Trophoblast cell (in vitro differentiated cells and primary cell): Measurements from ENCODE around the gene ABHD3.

Source experiments
- DNase-seq, 2 donors: peaks; one replicate each; pipeline ENCODE4 v3.0.0-alpha.2; 2016
- H2AFZ ChIP-seq: 2 replicates; pipeline ENCODE4 v1.6.1; 2013; ENCODE audit warnings: low read length, moderate library complexity, mild to moderate bottlenecking; ENCODE audit not compliant: insufficient read depth, poor library complexity
- H2AK5ac ChIP-seq: 2 replicates; pipeline ENCODE4 v1.6.1; 2013; ENCODE audit warnings: mild to moderate bottlenecking, low read length
- H2BK120ac ChIP-seq: 2 replicates; pipeline ENCODE4 v1.6.1; 2013; ENCODE audit warnings: low read length, mild to moderate bottlenecking, moderate library complexity; ENCODE audit not compliant: insufficient read depth, poor library complexity
- H2BK12ac ChIP-seq: 2 replicates; pipeline ENCODE4 v1.6.1; 2013; ENCODE audit warnings: mild to moderate bottlenecking, low read length, moderate library complexity
- H2BK5ac ChIP-seq: 2 replicates; pipeline ENCODE4 v1.6.1; 2013; ENCODE audit warnings: low read length, low read depth, moderate library complexity, mild to moderate bottlenecking; ENCODE audit not compliant: poor library complexity
- H3K14ac ChIP-seq: 2 replicates; pipeline ENCODE4 v1.6.1; 2013; ENCODE audit warnings: mild to moderate bottlenecking, low read length
- H3K18ac ChIP-seq: 2 replicates; pipeline ENCODE4 v1.6.1; 2013; ENCODE audit warnings: mild to moderate bottlenecking, low read length
- H3K23ac ChIP-seq: 2 replicates; pipeline ENCODE4 v1.6.1; 2013; ENCODE audit warnings: low read length
- H3K27ac ChIP-seq: 2 replicates; pipeline ENCODE4 v1.5.1; 2013; ENCODE audit warnings: low read depth, mild to moderate bottlenecking, inconsistent platforms, low read length, moderate library complexity
- H3K27me3 ChIP-seq: 2 replicates; pipeline ENCODE4 v1.6.1; 2013; ENCODE audit warnings: inconsistent platforms, mild to moderate bottlenecking, low read length, moderate library complexity; ENCODE audit not compliant: insufficient read depth
- H3K36me3 ChIP-seq, 2 experiments: 1 replicate in 1 of 2; 2 replicates in 1 of 2; pipeline ENCODE4 v1.6.1; 2013; ENCODE audit warnings: low read length in 2 of 2, mild to moderate bottlenecking in 2 of 2, moderate library complexity in 1 of 2; ENCODE audit not compliant: insufficient read depth in 2 of 2, control insufficient read depth in 1 of 2
- H3K4ac ChIP-seq: 2 replicates; pipeline ENCODE4 v1.6.1; 2013; ENCODE audit warnings: low read depth, mild to moderate bottlenecking, low read length, moderate library complexity
- H3K4me1 ChIP-seq, 2 experiments: 1 replicate in 1 of 2; 2 replicates in 1 of 2; pipeline ENCODE4 v1.6.1; 2013; ENCODE audit warnings: low read length in 2 of 2, mild to moderate bottlenecking in 2 of 2, moderate library complexity in 1 of 2; ENCODE audit not compliant: insufficient read depth in 2 of 2, control insufficient read depth in 1 of 2
- H3K4me2 ChIP-seq: 2 replicates; pipeline ENCODE4 v1.6.1; 2013; ENCODE audit warnings: inconsistent platforms, mild to moderate bottlenecking, low read length, moderate library complexity
- H3K4me3 ChIP-seq: 2 replicates; pipeline ENCODE4 v1.5.1; 2013; ENCODE audit warnings: mild to moderate bottlenecking, low read depth, low read length, inconsistent platforms
- H3K79me1 ChIP-seq: one replicate; pipeline ENCODE4 v1.6.1; 2013; ENCODE audit warnings: low read length
- H3K79me2 ChIP-seq: 2 replicates; pipeline ENCODE4 v1.6.1; 2013; ENCODE audit warnings: low read length, mild to moderate bottlenecking; ENCODE audit not compliant: control insufficient read depth, insufficient read depth, poor library complexity
- H3K9ac ChIP-seq: 2 replicates; pipeline ENCODE4 v1.6.1; 2013; ENCODE audit warnings: mild to moderate bottlenecking, low read length
- H3K9me3 ChIP-seq: 2 replicates; pipeline ENCODE4 v1.6.1; 2013; ENCODE audit warnings: low read depth, mild to moderate bottlenecking, control low read depth, inconsistent platforms, low read length; ENCODE audit not compliant: insufficient read depth
- H4K12ac ChIP-seq: 2 replicates; pipeline ENCODE4 v1.6.1; 2013; ENCODE audit warnings: low read depth, mild to moderate bottlenecking, low read length, moderate library complexity
- H4K8ac ChIP-seq: 2 replicates; pipeline ENCODE4 v1.6.1; 2013; ENCODE audit warnings: low read depth, mild to moderate bottlenecking, low read length, moderate library complexity
- H4K91ac ChIP-seq: one replicate; pipeline ENCODE4 v1.6.1; 2013; ENCODE audit warnings: low read depth, mild to moderate bottlenecking, low read length, moderate library complexity
- WGBS: extraction: QIAGEN DNeasy Blood & Tissue Kit; methylation state at CpG from one replicate; pipeline ENCODE4 v1.1.7; 2013; ENCODE audit warnings: missing lambda C conversion rate; ENCODE audit not compliant: insufficient read length, insufficient coverage; ENCODE audit errors: extremely low coverage; 5-methylcytosine and 5-hydroxymethylcytosine counted together

Gene ABHD3

DNA sequence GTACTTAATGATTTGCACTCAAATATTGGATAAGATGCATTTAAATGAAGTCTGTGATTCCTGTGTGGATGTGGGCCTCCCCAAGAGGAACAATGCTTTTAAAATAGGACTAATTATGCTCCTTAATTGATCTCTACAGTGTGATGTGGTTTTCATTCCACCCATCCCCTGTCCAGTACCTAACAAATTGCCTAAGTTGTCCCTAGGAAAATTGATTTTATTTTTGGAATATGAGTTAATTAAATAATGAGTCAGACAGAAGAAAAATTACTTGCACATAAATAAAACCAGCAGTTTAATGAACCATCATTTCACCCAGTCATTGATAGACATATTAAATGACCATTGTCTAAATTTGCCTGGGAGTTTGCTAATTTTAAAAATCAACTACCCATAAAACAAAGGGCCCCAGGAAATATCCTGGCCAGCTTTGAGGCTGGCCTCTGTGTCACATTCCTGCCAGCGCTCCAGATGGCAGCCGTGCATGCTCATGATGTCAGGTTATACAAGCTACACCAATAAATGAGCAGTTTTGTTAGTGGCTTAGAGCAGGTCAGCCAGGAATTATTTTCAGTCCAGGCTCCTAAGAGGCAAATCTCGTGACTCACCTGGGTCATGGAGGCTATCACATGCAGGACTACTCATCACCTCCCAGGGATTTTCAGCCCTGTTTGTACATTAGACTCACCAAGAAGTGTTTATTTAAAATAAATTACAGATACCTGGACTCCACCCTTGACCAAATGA, 31.9 kb downstream of the ABHD3 start:
- no peak overlapping the region for H3K4me2 ChIP-seq
- H2AK5ac ChIP-seq = no peak overlapping the region
- no peaks in the 10 kb centered on the region for H3K79me2 ChIP-seq
- H3K27me3 ChIP-seq = no peaks in the 10 kb centered on the region
- H3K4ac ChIP-seq = no peak overlapping the region
- H3K36me3 ChIP-seq = peaks cover 0 to 3% of the 10 kb centered on the region in 2 experiments
- no peak overlapping the region for H4K12ac ChIP-seq
- no peak overlapping the region for H3K18ac ChIP-seq
- H3K23ac ChIP-seq = no peak overlapping the region
- no peak overlapping the region for H2AFZ ChIP-seq
- H2BK12ac ChIP-seq = no peak overlapping the region
- H2BK120ac ChIP-seq = no peak overlapping the region
- H3K4me3 ChIP-seq = no peak overlapping the region
- H2BK5ac ChIP-seq = no peak overlapping the region
- H3K79me1 ChIP-seq = no peaks in the 10 kb centered on the region
- peaks cover 0 to 2% of the 10 kb centered on the region in 2 experiments for H3K4me1 ChIP-seq
- H3K9me3 ChIP-seq = no peaks in the 10 kb centered on the region
- DNase-seq = peak; percentile 36 to 44
- H4K91ac ChIP-seq = no peak overlapping the region
- H4K8ac ChIP-seq = no peak overlapping the region
- no peak overlapping the region for H3K9ac ChIP-seq
- no peak overlapping the region for H3K27ac ChIP-seq
- H3K14ac ChIP-seq = no peak overlapping the region
- no CpG with 5 or more reads among the region's 3 CpGs for WGBS

DNA sequence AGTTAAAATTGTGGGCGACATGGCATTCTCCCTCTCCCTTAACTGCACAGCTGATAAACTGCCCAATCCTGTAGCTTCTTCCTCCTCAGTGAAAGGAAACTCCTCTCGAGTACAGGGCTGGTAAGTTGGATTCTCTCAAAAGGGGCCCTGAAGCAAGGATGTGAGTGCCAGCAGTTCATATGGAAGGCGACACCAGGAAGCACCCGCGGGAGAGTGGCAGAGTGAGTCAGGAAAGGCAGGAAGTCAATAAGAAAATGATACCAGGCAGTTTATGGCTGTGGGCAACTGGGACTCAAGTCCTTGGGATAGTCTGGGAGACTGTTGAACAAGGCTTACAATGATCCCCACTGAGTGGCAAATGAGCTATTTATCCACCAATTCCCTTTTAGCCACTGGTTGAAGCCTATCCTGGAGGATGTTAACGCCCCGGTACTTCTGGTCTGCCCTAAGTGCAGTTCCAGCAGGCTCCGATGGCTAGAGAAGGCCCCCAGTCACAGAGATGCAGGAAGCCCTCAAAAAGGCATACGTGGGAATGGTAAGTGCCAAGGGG, 34.8 kb downstream of the ABHD3 start:
- no peak overlapping the region for H3K27ac ChIP-seq
- no peak overlapping the region for H3K4ac ChIP-seq
- no peaks in the 10 kb centered on the region for H3K79me2 ChIP-seq
- no peak overlapping the region for H2AK5ac ChIP-seq
- no peak overlapping the region for H3K18ac ChIP-seq
- no peaks in the 10 kb centered on the region for H3K9me3 ChIP-seq
- H2BK5ac ChIP-seq = no peak overlapping the region
- H3K14ac ChIP-seq = no peak overlapping the region
- H3K9ac ChIP-seq = no peak overlapping the region
- no peak overlapping the region for H3K4me2 ChIP-seq
- WGBS = no CpG with 5 or more reads among the region's 9 CpGs
- H2AFZ ChIP-seq = no peak overlapping the region
- no peak for DNase-seq
- no peaks in the 10 kb centered on the region for H3K79me1 ChIP-seq
- no peak overlapping the region for H2BK120ac ChIP-seq
- H3K36me3 ChIP-seq = peaks cover 0 to 3% of the 10 kb centered on the region in 2 experiments
- no peaks in the 10 kb centered on the region for H3K27me3 ChIP-seq
- H3K4me1 ChIP-seq = no peaks in the 10 kb centered on the region
- no peak overlapping the region for H3K23ac ChIP-seq
- H3K4me3 ChIP-seq = no peak overlapping the region
- no peak overlapping the region for H4K8ac ChIP-seq
- H2BK12ac ChIP-seq = no peak overlapping the region
- no peak overlapping the region for H4K91ac ChIP-seq
- no peak overlapping the region for H4K12ac ChIP-seq

- no peaks in the 10 kb centered on the region for H3K9me3 ChIP-seq
- no peak overlapping the region for H4K91ac ChIP-seq
- H3K9ac ChIP-seq = no peak overlapping the region
- H4K12ac ChIP-seq = no peak overlapping the region
- no peak overlapping the region for H2BK5ac ChIP-seq
- no peak overlapping the region for H3K14ac ChIP-seq
- no peaks in the 10 kb centered on the region for H3K79me2 ChIP-seq
- H3K27me3 ChIP-seq = no peaks in the 10 kb centered on the region
- no peak overlapping the region for H3K27ac ChIP-seq
- no peak overlapping the region for H2AFZ ChIP-seq
- no peak for DNase-seq
- no peak overlapping the region for H4K8ac ChIP-seq
- no peak overlapping the region for H2BK120ac ChIP-seq
- H3K4ac ChIP-seq = no peak overlapping the region
- H3K36me3 ChIP-seq = peaks cover 0 to 3% of the 10 kb centered on the region in 2 experiments
- H3K18ac ChIP-seq = no peak overlapping the region
- no peak overlapping the region for H2BK12ac ChIP-seq
- no peaks in the 10 kb centered on the region for H3K79me1 ChIP-seq
- no peak overlapping the region for H3K4me3 ChIP-seq
- H2AK5ac ChIP-seq = no peak overlapping the region
- H3K23ac ChIP-seq = no peak overlapping the region
- no peak overlapping the region for H3K4me2 ChIP-seq
- H3K4me1 ChIP-seq = no peaks in the 10 kb centered on the region
- WGBS = no CpG with 5 or more reads among the region's 2 CpGs
Measured at GRCh38 chr18:21664069-21664468, 40.5 kb downstream of the ABHD3 start.

GRCh38 chr18:21663578-21663977, 41.0 kb downstream of the ABHD3 start:
- Histone ChIP-seq H4K91ac (no peak overlapping the region), H3K23ac (no peak overlapping the region), H3K27me3 (no peaks in the 10 kb centered on the region), H3K18ac (no peak overlapping the region), H3K4me1 (no peaks in the 10 kb centered on the region), H3K4ac (no peak overlapping the region), H3K9ac (no peak overlapping the region), H3K4me2 (no peak overlapping the region), H3K79me2 (no peaks in the 10 kb centered on the region), H4K8ac (no peak overlapping the region), H2BK5ac (no peak overlapping the region), H3K79me1 (no peaks in the 10 kb centered on the region), H2BK12ac (no peak overlapping the region), H2BK120ac (no peak overlapping the region), H3K14ac (no peak overlapping the region), H2AFZ (no peak overlapping the region), H2AK5ac (no peak overlapping the region), H3K27ac (no peak overlapping the region), H3K4me3 (no peak overlapping the region), H3K9me3 (no peaks in the 10 kb centered on the region), H3K36me3 (peaks cover 0 to 3% of the 10 kb centered on the region in 2 experiments), H4K12ac (no peak overlapping the region)
- WGBS = 100% methylated on average over 1 of the region's 7 CpGs
- DNase-seq = no peak
